ENCODE results near the gene TMEM30B. TPM values are rescaled to one million over a fixed set of nuclear protein-coding genes. Genes with fewer than 3 reads are reported as not detected.
"Not testable (repeated sequence)": the region's sequence is repeated elsewhere in the genome, so short reads cannot be mapped to it uniquely, and the experiment has no call there.

Gene TMEM30B
- total RNA-seq, 1 donor from 2014 or later: 9.3 TPM

DNA sequence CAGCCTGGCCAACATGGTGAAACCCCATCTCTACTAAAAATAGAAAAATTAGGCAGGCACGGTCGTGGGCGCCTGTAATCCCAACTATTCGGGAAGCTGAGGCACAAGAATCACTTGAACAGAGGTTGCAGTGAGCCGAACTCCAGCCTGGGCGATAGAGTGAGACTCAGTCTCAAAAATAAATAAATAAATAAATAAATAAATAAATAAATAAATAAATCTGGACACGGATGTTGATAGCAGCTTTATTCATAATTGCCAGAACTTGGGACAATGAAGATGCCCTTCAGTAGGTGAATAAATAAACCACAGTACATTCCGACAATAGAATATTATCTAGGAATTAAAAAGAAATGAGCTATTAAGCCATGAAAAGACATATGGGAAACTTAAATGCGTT lies 31.1 kb downstream of the TMEM30B start:
- Mint-ChIP-seq H3K27me3 (ENCODE audit: low read depth) (no peaks in the 10 kb centered on the region), H3K4me3 (ENCODE audit: unreplicated experiment) (no peak overlapping the region), H3K36me3 (ENCODE audit: low read depth) (no peaks in the 10 kb centered on the region), H3K4me1 (ENCODE audit: low read depth) (peaks cover 43% of the 10 kb centered on the region), H3K27ac (ENCODE audit: unreplicated experiment) (no peak overlapping the region), H3K9me3 (ENCODE audit: low read depth) (no peaks in the 10 kb centered on the region)
- TF ChIP-seq, protein P1, sequence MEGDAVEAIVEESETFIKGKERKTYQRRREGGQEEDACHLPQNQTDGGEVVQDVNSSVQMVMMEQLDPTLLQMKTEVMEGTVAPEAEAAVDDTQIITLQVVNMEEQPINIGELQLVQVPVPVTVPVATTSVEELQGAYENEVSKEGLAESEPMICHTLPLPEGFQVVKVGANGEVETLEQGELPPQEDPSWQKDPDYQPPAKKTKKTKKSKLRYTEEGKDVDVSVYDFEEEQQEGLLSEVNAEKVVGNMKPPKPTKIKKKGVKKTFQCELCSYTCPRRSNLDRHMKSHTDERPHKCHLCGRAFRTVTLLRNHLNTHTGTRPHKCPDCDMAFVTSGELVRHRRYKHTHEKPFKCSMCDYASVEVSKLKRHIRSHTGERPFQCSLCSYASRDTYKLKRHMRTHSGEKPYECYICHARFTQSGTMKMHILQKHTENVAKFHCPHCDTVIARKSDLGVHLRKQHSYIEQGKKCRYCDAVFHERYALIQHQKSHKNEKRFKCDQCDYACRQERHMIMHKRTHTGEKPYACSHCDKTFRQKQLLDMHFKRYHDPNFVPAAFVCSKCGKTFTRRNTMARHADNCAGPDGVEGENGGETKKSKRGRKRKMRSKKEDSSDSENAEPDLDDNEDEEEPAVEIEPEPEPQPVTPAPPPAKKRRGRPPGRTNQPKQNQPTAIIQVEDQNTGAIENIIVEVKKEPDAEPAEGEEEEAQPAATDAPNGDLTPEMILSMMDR (IDR thresholded peaks at IDR 0.05): no peak
- no peak for DNase-seq (ENCODE audit: low spot score)

DNA sequence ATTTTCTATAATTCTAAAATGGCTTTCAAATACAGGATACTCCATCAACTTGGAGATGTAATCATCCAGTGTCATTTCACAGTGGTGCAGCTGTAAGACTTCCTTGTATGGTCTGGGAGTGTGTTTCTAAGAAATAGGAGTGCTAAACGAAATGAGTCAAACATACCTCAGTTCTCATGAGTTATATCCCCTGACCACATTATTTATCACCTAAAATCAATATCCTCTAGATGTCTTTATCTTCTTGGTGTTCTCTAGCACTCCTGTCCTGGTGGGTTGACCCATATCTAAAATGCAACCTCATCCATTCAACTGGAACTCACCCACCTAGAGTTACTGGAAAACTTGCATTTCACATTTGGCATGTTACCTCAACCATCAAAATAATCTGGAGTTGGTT lies 33.2 kb downstream of the TMEM30B start:
- Mint-ChIP-seq H3K36me3 (ENCODE audit: low read depth) (no peaks in the 10 kb centered on the region), H3K4me1 (ENCODE audit: low read depth) (peaks cover 24% of the 10 kb centered on the region), H3K9me3 (ENCODE audit: low read depth) (no peaks in the 10 kb centered on the region), H3K27me3 (ENCODE audit: low read depth) (no peaks in the 10 kb centered on the region), H3K27ac (ENCODE audit: unreplicated experiment) (no peak overlapping the region), H3K4me3 (ENCODE audit: unreplicated experiment) (no peak overlapping the region)
- no peak for DNase-seq (ENCODE audit: low spot score)
- TF ChIP-seq, protein P1 (IDR thresholded peaks at IDR 0.05): no peak

DNA sequence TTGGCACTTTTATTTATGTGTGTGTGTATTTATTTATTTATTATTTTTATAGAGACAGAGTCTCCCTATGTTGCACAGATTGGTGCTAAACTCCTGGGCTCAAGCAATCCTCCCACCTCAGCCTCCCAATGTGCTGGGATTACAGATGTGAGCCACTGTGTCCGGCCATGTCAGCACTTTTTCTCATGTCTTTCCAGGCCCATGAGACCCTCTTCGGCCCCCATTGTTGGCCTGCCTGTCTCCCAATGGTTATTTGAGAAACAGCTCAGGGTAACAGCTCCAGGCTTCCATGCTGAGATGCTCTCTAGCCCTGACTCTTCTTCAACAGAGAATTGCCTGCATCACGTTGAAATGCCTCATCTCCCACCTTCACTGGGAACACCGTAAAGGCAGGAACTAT lies 34.4 kb downstream of the TMEM30B start:
- Mint-ChIP-seq H3K27ac (ENCODE audit: unreplicated experiment) (no peak overlapping the region), H3K4me3 (ENCODE audit: unreplicated experiment) (no peak overlapping the region), H3K4me1 (ENCODE audit: low read depth) (peaks cover 13% of the 10 kb centered on the region), H3K27me3 (ENCODE audit: low read depth) (no peaks in the 10 kb centered on the region), H3K9me3 (ENCODE audit: low read depth) (peaks cover under 1% of the 10 kb centered on the region), H3K36me3 (ENCODE audit: low read depth) (no peaks in the 10 kb centered on the region)
- TF ChIP-seq, protein P1 (IDR thresholded peaks at IDR 0.05): no peak
- DNase-seq (ENCODE audit: low spot score): no peak

DNA sequence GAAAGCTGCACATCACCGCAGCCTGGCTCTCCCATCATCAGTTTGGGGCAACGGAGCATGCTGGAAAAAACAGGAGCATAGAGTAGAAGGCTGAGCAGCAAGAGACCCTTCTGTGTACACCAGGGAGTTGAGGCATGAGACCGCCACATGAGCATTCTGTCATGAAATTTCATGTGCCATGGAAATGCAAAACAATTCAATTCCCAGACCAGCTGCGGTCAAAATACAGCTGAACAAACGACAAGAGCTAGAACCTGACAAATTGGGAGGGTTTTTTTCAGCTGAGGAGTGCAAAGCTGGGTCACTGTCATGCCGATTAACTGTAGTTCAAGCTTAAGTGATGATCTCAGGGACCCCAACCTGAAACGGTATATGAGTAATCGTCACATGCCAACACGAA lies 37.1 kb downstream of the TMEM30B start:
- Mint-ChIP-seq H3K4me3 (ENCODE audit: unreplicated experiment) (no peak overlapping the region), H3K36me3 (ENCODE audit: low read depth) (no peaks in the 10 kb centered on the region), H3K27ac (ENCODE audit: unreplicated experiment) (no peak overlapping the region), H3K4me1 (ENCODE audit: low read depth) (peaks cover 11% of the 10 kb centered on the region), H3K27me3 (ENCODE audit: low read depth) (no peaks in the 10 kb centered on the region), H3K9me3 (ENCODE audit: low read depth) (peaks cover 10% of the 10 kb centered on the region)
- no peak for DNase-seq (ENCODE audit: low spot score)
- TF ChIP-seq, protein P1 (IDR thresholded peaks at IDR 0.05): no peak

DNA sequence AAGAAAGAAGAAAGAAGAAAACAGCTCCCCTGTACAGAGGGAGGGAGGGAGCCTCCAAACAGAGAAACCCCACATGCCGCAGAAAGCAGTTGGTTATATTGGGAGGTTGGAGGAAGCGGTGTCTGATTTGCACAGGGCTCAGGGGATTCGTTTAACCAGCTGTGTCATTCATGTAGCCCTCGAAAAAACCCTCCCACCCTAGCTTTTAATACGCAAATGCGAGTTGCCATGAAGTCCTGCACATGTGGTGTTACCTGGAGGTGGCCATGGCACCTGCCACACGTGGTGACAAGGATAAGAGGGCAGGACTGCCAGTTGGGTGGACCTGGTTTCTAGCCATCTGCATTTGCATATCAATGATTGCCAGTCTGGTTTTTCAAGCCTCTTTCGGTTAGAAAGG lies 40.9 kb downstream of the TMEM30B start:
- Mint-ChIP-seq H3K27ac (ENCODE audit: unreplicated experiment) (no peak overlapping the region), H3K4me3 (ENCODE audit: unreplicated experiment) (no peak overlapping the region), H3K27me3 (ENCODE audit: low read depth) (no peaks in the 10 kb centered on the region), H3K4me1 (ENCODE audit: low read depth) (peaks cover 3% of the 10 kb centered on the region), H3K36me3 (ENCODE audit: low read depth) (no peaks in the 10 kb centered on the region), H3K9me3 (ENCODE audit: low read depth) (peaks cover 10% of the 10 kb centered on the region)
- DNase-seq (ENCODE audit: low spot score): no peak
- TF ChIP-seq, protein P1 (IDR thresholded peaks at IDR 0.05): no peak

DNA sequence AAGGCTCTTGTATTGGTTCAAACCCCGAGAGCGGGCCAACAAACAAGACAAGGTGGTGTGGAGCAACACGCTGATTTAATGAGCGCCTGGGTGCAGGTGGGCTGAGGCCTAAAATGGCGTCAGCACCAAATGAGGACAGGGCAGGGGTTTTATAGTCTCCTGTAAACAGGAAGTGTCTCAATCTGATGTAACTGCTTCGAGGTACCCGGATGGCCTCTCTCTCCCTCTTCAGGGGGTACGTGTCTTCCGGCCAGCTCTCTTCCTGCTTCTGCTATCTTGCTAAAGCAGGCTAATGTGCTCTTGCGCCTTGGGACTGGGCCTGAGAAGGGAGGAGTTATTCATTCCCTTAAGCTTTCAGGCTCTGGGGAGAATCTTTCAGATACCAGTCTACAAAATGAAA lies 41.9 kb downstream of the TMEM30B start:
- H3K4me3 Mint-ChIP-seq (ENCODE audit: unreplicated experiment); DNase-seq (ENCODE audit: low spot score); H3K27me3 Mint-ChIP-seq (ENCODE audit: low read depth); H3K27ac Mint-ChIP-seq (ENCODE audit: unreplicated experiment); H3K36me3 Mint-ChIP-seq (ENCODE audit: low read depth): not testable (repeated sequence)
- H3K4me1 Mint-ChIP-seq (ENCODE audit: low read depth): peaks cover 10% of the 10 kb centered on the region
- peaks cover 10% of the 10 kb centered on the region for H3K9me3 Mint-ChIP-seq (ENCODE audit: low read depth)

Measured in chondrocyte (in vitro differentiated cells).